Amygdala (tissue), 56 donors: ENCODE results near the gene LSM14B.

ENCODE experiments used
- DNase-seq, 56 donors: peaks; one replicate each; lab custom pipeline; 2025; lab: John Stamatoyannopoulos, UW

The LSM14B gene

GRCh38 chr20:62160253-62160652 lies 38.0 kb downstream of the LSM14B start:
- DNase-seq, result no peak

- no peak for DNase-seq
These were observed 38.6 kb downstream of the LSM14B start for GRCh38 chr20:62160876-62161275.

DNA sequence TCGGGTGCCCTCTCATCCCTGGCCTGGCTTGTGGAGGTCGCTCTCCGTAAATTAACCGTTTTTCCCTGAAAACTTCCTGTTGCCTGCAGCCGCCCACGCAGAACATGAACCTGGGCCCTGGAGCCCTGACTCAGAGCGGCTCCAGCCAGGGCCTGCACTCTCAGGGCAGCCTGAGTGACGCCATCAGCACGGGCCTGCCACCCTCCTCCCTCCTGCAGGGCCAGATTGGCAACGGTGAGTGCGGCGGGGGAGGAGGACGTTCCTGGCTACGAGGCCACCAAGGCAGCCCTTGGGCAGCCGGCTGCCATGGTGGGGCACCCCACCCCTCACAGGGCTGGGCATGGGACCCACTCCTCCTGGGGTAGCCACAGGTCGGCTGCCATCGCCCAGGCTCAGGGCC lies 39.1 kb downstream of the LSM14B start:
- no peak for DNase-seq

DNA sequence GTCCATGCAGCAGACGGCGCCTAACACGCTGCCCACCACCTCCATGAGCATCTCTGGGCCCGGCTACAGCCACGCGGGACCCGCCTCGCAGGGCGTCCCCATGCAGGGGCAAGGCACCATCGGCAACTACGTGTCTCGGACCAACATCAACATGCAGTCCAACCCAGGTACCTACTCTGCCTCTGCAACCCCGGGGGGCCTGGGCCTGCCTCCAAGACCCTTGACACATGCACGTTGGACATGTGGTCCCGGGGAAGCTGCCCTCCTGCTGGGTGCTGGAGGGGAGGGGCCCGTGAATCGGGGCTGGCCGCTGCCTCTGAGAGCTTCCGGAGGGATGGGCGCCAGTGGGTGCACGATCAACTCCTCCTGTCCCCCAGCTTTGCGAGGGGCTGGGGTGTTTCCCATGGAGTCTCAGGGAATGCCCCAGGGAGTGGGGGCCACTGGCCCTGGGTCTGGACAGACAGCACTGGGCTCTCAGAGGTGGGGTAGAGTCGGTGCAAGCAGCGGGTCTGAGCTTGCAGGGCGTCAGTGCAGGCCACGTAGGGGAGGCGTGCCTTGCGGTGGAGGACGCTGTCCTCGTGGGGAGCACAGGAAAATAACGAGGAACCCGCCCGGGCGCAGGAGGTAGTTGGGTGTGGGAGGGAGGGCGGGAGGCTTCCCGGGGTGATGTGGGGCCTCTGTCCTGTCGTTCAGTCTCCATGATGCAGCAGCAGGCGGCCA lies 40.6 kb downstream of the LSM14B start:
- DNase-seq, result no peak

DNA sequence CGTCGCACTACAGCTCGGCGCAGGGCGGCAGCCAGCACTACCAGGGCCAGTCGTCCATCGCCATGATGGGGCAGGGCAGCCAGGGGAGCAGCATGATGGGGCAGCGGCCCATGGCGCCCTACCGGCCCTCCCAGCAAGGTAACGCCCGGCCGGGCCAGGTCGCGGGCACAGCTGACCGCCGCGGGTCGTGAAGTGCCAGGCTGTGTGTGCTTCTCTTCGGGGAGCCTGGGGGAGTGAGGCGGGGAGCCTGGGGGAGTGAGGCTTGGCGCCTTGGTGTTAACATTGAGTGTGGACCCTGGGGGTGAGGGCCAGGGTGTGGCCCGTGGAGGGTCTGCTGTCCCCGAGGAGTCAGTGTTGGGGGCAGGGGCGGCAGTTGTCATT lies 41.2 kb downstream of the LSM14B start:
- DNase-seq, result no peak

DNA sequence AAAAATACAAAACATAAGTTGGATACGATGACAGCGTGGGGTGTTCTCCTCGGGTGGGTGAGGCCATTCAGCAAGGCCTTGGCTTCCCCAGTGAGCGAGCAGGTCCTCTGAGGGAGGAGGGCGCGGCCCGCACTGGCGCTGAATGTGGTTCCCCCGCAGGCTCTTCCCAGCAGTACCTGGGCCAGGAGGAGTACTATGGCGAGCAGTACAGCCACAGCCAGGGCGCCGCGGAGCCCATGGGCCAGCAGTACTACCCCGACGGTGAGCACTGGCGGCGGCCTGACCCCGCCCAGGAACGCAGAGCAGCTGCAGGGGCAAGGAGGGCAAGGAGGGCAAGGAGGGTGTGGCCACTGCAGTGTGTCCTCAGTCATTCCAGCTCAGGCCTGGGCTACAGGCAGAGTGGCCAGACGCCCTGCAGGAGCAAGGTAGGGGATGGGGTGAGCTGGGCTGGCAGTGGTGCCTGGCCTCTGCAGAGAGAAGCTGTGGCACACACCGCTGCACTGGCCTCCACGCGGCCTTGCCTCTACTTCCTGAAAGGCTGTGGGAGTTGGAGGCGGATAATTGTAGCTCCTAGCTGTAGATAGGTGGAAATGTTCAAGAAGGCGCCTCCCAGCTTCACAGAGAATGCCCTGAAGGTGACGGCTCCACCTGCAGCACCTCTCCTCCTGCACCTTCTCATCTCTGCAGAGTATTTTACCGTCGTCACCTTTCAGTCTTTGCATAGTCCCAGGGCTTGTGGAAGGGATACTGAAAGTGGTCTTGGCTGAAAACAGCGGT lies 41.9 kb downstream of the LSM14B start:
- no peak for DNase-seq

GRCh38 chr20:62164879-62165761 lies 42.8 kb downstream of the LSM14B start:
- no peak for DNase-seq

- DNase-seq, result no peak
These were observed 43.6 kb downstream of the LSM14B start for GRCh38 chr20:62165762-62166399.

DNA sequence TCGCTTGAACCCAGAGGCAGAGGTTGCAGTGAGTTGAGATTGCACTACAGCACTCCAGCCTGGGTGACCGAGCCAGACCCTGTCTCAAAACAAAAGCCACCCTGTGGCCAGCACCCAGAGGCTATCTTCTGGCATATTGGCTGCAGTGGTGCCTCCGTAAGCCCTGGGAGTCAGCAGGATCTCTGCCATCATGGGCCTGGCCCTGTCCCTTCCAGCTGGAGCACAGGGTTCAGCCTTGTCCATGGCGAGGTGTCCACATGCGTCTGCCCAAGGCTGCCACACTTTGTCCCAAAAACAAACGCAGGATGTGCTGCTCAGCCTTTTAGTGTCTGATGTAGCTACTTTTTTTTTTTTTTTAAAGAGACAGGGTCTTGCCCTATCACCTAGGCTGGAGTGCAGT lies 45.2 kb downstream of the LSM14B start:
- no peak for DNase-seq

DNA sequence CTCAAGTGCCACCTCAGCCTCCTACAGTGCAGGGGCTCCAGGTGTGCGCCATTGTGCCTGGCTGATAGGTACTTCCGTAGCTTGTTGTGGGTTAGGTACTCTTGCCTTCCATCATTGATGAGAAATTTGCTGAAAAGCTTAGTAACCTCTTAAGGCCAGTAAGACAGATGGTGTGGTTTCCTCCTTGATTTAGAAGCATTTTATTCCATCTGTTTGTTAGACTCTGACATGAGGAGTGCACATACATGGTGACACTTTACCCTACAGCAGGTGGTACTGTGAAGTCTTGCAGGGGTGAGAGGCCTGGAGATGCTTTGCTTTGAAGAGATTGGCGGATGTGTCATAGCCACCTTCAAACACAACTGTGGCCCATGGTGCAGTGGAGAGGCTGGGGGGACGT lies 45.8 kb downstream of the LSM14B start:
- DNase-seq, result no peak

DNA sequence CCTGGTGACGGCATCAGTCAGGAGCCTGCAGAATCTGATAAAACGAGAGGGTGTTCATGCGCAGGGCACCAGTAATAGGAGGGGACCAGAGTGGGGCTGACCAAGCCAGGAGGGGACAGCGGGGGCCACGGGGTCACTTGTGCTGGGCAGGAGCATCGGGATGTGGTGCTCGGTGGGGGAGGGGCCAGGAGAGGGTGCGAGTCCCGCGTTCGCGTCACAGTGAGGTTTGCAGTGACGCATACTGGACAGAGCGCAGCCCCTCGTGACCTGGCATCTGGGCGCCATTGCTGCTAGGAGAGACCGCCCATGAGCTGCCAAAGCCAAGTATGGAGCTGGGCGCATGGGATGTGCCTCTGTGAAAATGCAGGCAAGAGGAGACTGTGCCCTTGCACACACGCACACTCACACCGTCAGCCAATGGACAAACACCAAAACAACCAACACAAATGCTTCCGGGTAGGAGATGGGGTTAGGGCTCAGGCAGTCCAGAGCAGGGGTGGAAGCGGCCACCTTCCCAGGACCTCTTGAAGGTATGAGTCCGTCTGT lies 46.7 kb downstream of the LSM14B start:
- no peak for DNase-seq

GRCh38 chr20:62170536-62170935 lies 48.3 kb downstream of the LSM14B start:
- no peak for DNase-seq

GRCh38 chr20:62171245-62171644 lies 49.0 kb downstream of the LSM14B start:
- DNase-seq, result no peak

GRCh38 chr20:62172666-62173065 lies 50.4 kb downstream of the LSM14B start:
- DNase-seq, result no peak

- DNase-seq, result no peak
These were observed 51.9 kb downstream of the LSM14B start for GRCh38 chr20:62174021-62174804.

DNA sequence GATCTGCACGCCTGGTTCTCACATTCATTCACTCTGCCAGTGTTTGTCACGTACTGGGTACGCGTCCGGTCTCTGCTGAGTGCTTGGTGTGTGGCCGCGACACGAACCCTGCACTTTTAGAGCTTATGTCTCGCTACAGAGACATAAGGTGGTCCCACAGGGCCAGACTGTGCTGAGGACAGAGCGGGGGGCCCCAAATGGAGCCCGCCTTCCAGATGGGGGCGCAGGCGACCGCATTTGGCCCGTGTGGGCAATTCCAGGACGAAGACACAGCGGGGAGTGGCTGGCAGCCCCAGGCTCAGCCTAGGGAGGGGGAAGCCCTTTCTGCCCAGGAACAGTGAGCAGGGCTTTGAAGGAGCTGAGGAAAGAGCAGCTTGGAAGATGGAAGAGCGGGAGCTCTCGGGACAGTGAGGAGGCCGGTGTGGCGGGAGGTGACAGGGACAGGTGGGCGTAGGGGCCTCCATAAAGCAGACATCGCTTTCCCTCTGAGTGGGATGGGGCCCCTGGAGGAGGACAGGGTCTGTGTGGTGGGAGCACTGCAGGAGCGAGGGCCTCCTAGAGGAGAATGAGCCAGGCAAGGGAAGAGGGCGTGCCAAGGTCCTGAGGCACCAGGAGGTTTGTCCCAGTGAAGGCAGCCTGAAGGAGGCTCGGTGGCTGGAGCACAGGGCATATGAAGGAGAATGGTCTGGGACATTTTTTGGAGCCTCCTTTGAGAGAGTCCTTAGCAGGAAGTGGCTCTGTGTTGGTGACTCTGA lies 52.8 kb downstream of the LSM14B start:
- DNase-seq, result no peak

- no peak for DNase-seq
These were observed 53.4 kb downstream of the LSM14B start for GRCh38 chr20:62175711-62176110.

- no peak for DNase-seq
These were observed 54.6 kb downstream of the LSM14B start for GRCh38 chr20:62176866-62177265.

DNA sequence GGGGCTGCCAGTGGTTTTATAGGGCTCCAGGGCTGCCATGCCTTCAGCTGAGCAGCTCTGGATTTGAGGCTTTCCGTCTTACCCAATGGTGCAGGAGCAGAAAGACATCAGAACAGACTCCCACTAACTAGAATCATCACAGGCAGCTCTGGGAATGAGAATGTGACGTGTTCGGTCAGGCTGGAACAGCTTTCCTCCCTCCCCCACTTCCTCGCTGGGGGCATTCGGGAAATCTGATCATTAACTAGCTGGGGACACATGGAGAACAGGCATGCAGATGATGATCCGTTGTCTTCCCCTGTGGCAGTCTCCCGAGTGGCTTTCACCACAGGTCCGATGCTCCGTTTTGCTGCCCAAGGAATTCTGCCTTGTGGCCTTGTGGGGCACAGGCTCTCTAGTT lies 55.0 kb downstream of the LSM14B start:
- DNase-seq, result peak in 4 of 56 donors; percentile 13 to 22 (median 17)
